Transverse colon (tissue), 4 donors: ENCODE data around the gene TARS3.

Experiments used
- EP300 ChIP-seq: sonication (generic); formaldehyde crosslinking; IDR thresholded peaks from one replicate; pipeline ENCODE4 v1.6.1; 2017; ENCODE audit warnings: antibody characterized with exemption, low read depth
- POLR2A ChIP-seq: fragments of 450-650 bp; IDR thresholded peaks from one replicate; pipeline ENCODE4 v1.6.1; 2016; ENCODE audit warnings: antibody characterized with exemption, mild to moderate bottlenecking, moderate library complexity
- POLR2AphosphoS5 ChIP-seq, 3 donors: sonication (generic); formaldehyde crosslinking; IDR thresholded peaks; one replicate each; pipeline ENCODE4 v1.6.1; 2016; ENCODE audit warnings: antibody characterized with exemption in 3 of 3
- TF ChIP-seq, protein P1 (sequence below), 5 experiments: fragments of 200-600 bp in 3 of 5; fragments of 450-650 bp in 2 of 5; sonication (generic) in 3 of 5; IDR thresholded peaks; 1 replicate in 2 of 5; 2 replicates in 3 of 5; pipeline ENCODE4 v1.5.1; 2016 to 2017; ENCODE audit warnings: antibody characterized with exemption in 5 of 5, inconsistent platforms in 3 of 5, mild to moderate bottlenecking in 2 of 5, moderate library complexity in 1 of 5

DNA sequence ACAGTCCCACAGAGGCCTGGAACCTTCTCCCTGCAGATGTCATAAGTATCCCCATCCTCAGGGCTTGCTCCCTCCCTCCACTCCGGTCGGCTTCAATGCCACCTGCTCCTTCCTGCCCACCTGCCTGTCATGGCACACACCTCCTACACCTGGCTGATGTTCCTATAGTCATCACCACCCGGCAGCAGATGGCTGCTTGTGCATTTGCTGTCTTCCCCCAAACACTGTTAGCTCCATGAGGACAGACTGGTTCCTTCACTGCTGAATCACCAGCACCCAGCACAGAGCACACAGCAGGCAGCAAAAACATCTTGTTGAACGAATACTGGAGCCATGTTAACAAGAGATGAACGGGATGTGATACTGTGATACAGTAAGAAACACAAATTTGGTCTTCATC, 14.8 kb downstream of the TARS3 start:
- TF ChIP-seq, protein P1, sequence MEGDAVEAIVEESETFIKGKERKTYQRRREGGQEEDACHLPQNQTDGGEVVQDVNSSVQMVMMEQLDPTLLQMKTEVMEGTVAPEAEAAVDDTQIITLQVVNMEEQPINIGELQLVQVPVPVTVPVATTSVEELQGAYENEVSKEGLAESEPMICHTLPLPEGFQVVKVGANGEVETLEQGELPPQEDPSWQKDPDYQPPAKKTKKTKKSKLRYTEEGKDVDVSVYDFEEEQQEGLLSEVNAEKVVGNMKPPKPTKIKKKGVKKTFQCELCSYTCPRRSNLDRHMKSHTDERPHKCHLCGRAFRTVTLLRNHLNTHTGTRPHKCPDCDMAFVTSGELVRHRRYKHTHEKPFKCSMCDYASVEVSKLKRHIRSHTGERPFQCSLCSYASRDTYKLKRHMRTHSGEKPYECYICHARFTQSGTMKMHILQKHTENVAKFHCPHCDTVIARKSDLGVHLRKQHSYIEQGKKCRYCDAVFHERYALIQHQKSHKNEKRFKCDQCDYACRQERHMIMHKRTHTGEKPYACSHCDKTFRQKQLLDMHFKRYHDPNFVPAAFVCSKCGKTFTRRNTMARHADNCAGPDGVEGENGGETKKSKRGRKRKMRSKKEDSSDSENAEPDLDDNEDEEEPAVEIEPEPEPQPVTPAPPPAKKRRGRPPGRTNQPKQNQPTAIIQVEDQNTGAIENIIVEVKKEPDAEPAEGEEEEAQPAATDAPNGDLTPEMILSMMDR (IDR thresholded peaks at IDR 0.05): no peak
- TF ChIP-seq EP300 (no peak), POLR2A (no peak), POLR2AphosphoS5 (IDR thresholded peaks at IDR 0.05) (no peak)
